Measurements from ENCODE around the gene SMG9.
"Not testable (repeated sequence)": the region's sequence is repeated elsewhere in the genome, so short reads cannot be mapped to it uniquely, and the experiment has no call there.

The SMG9 gene

GRCh38 chr19:43688059-43688701 lies 66.6 kb downstream of the SMG9 start:
- no peak for DNase-seq

DNA sequence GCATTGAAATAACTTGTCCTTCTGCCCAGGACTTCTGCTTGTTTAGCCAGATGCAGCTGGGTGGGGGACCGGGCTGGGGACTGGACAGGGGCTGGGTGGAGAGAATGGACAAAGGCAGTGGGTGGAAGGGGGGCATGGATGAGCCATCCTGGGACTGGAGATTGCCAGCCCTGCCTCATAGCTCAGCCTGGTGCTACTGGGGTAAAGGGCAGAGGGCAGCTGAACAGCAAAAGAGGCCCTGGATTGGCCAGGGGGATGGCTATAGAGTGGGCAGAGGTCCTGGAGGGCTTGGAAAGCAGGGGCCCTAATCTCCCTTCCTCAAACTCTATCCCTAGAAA lies 67.1 kb downstream of the SMG9 start:
- no peak for DNase-seq

DNA sequence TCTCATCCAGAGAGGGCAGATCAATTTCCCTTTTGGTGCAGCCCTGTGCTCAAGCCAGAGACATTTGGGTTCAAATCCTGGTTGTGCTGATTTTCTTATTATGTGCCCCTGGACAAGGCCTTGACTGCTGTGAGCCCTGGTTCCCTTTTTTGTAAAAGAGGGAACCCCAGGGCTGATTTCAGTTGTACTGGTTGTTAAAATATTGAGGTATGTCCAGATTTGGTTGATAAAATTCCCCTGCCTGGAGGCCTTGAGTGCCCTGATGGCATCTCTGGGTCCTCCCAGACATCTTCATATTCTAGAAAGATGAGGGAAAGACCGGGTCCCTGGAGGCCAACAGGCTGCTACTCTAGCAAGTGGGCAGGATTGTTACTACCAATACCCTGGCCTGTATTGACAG lies 70.4 kb downstream of the SMG9 start:
- no peak for DNase-seq

GRCh38 chr19:43683905-43684304 lies 70.9 kb downstream of the SMG9 start:
- DNase-seq: no peak

- DNase-seq: no peak
Measured at GRCh38 chr19:43682824-43683661, 71.7 kb downstream of the SMG9 start.

GRCh38 chr19:43682269-43682668 lies 72.5 kb downstream of the SMG9 start:
- DNase-seq: not testable (repeated sequence)

GRCh38 chr19:43681821-43682220 lies 72.9 kb downstream of the SMG9 start:
- DNase-seq: no peak

- DNase-seq: no peak
Measured at GRCh38 chr19:43678512-43679261, 76.1 kb downstream of the SMG9 start.
